AG09309 (cell line): Measurements from ENCODE around the gene AP2A2.

Experiments used
- DNase-seq: peaks from one replicate; pipeline ENCODE4 v3.0.0-alpha.2; 2010; ENCODE audit warnings: low read depth
- H3K4me3 ChIP-seq: 2 replicates; pipeline ENCODE4 v1.5.1; 2011; ENCODE audit warnings: mild to moderate bottlenecking, low read depth, low read length, moderate library complexity; ENCODE audit not compliant: control insufficient read depth
- CTCF ChIP-seq: IDR thresholded peaks from 2 replicates; pipeline ENCODE4 v1.5.1; 2011; ENCODE audit warnings: mild to moderate bottlenecking, low read depth, low read length, inconsistent platforms; ENCODE audit not compliant: insufficient read depth, control insufficient read depth; ENCODE audit errors: missing control alignments

AP2A2 gene

GRCh38 chr11:1060410-1060809 is 134.7 kb downstream of the AP2A2 start:
- no peak for DNase-seq
- H3K4me3 ChIP-seq, result no peak overlapping the region
- TF ChIP-seq CTCF, result no peak

- no peak overlapping the region for H3K4me3 ChIP-seq
- peak; percentile 34 for DNase-seq
- TF ChIP-seq CTCF, result no peak
Measured at GRCh38 chr11:1060852-1061616, 135.4 kb downstream of the AP2A2 start.
